GM12873 (cell line): Measurements from ENCODE around the gene MED7.

Source experiments
- TF ChIP-seq, protein P1 (sequence below): IDR thresholded peaks from 2 replicates; pipeline ENCODE4 v1.5.1; 2012; ENCODE audit warnings: low read depth, mild to moderate bottlenecking, moderate library complexity, low read length, control low read depth; ENCODE audit not compliant: insufficient read depth; ENCODE audit errors: missing control alignments

MED7 gene

DNA sequence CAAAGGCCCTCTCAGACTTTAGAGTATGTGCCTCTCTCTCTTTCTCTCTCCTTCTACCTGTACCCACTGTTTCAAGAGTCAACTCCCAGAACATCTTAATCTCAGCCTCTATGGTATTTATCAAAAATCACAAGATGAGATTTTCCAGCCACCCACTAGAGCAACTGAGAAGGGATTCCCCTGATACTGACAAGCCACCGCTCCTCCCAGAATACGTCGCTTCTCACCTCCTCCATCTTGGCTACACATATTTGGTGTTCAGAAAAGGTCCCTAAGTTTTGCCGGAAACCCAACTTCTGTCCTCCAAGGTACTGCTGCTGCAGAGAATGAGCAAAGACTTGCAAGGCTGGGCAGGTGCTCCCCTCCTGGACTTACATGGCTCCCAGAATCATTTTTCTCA, 17.3 kb upstream of the MED7 start:
- TF ChIP-seq, protein P1, sequence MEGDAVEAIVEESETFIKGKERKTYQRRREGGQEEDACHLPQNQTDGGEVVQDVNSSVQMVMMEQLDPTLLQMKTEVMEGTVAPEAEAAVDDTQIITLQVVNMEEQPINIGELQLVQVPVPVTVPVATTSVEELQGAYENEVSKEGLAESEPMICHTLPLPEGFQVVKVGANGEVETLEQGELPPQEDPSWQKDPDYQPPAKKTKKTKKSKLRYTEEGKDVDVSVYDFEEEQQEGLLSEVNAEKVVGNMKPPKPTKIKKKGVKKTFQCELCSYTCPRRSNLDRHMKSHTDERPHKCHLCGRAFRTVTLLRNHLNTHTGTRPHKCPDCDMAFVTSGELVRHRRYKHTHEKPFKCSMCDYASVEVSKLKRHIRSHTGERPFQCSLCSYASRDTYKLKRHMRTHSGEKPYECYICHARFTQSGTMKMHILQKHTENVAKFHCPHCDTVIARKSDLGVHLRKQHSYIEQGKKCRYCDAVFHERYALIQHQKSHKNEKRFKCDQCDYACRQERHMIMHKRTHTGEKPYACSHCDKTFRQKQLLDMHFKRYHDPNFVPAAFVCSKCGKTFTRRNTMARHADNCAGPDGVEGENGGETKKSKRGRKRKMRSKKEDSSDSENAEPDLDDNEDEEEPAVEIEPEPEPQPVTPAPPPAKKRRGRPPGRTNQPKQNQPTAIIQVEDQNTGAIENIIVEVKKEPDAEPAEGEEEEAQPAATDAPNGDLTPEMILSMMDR = no peak

DNA sequence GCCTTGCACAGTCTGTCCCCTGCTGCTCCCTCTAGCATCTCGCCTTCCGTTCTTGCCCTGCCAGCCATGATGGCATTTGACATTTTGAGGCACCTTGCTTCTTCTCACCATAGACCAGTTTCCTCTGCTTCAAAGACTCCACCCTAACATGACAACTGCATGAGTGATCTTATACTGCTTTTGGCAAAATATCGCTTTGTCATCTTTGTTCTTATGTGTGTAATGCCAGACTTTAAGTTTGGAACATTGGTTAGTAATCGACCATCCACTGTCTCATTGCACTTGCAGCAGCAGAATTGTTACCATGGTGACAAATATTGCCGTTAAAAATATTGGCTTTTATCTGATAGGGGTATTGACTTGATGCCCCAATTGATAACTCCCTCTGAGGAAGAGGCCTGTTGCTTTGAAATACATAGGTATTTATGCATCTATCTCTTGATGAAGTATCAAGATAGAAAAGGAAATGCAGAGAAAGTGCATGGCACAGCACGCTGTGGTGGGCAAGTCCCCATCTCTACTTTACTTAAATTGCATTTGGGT, 16.6 kb upstream of the MED7 start:
- TF ChIP-seq, protein P1 = no peak

DNA sequence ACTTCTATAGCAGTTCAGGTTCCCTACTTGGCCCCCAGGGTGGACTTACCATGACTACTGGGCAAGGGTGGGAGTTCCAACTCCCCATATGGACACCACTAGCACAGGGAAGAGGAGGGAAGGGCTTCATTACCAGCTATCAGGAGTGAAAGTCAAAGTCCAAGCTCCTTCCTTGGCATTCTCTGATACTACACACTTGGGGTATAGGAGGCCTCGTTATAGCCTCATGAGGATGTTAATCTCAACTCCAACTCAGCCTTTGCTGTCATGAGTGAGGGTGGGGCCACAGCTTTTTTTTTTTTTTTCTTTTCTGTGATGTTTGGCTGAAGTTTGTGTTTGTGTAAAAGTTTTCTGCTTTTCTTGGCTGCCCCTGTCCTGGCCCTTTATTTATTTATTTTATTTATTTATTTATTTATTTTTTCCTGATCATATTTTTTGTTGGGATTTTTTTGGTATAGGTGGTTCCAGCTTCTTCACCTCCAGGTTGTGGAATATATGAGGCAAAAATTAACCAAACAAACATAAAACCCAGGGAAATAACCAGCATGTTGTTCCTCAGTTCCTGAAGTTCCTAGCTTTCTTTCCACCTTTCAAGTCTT, 14.7 kb upstream of the MED7 start:
- TF ChIP-seq, protein P1 = no peak

DNA sequence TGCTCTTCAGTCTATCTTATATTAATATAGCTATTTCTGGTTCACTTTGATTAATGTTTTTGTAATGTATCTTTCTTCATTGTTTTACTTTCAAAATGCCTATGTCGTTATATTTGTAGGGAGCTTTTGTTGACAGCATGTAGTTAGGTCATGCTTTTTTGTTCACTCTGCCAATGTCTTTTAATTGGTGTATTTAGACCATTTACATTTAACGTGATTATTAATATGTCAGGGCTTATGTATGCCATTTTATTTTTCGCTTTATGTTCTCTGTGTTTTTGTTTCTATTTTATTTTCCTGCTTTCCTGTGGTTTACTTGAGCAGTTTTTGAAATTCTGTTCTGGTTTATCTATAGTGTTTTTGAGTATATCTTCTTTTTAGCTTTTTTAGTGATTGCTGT, 12.6 kb upstream of the MED7 start:
- TF ChIP-seq, protein P1 = no peak

DNA sequence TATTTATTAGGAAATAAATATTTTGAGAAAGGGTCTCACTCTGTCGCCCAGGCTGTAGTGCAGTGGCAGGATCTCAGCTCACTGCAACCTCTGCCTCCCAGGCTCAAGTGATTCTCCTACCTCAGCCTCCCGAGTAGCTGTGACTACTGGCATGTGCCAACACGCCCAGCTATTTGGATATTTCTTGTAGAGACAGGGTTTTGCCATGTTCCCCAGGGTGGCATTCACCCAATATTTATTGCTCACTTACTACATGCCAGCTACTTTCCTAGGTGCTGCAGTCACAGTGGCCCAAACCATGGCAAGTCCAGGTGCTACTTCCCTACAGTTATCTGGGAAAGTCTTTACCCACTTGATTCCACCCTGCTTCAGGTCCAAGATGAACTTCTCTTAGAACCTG, 8.3 kb upstream of the MED7 start:
- TF ChIP-seq, protein P1 = no peak

DNA sequence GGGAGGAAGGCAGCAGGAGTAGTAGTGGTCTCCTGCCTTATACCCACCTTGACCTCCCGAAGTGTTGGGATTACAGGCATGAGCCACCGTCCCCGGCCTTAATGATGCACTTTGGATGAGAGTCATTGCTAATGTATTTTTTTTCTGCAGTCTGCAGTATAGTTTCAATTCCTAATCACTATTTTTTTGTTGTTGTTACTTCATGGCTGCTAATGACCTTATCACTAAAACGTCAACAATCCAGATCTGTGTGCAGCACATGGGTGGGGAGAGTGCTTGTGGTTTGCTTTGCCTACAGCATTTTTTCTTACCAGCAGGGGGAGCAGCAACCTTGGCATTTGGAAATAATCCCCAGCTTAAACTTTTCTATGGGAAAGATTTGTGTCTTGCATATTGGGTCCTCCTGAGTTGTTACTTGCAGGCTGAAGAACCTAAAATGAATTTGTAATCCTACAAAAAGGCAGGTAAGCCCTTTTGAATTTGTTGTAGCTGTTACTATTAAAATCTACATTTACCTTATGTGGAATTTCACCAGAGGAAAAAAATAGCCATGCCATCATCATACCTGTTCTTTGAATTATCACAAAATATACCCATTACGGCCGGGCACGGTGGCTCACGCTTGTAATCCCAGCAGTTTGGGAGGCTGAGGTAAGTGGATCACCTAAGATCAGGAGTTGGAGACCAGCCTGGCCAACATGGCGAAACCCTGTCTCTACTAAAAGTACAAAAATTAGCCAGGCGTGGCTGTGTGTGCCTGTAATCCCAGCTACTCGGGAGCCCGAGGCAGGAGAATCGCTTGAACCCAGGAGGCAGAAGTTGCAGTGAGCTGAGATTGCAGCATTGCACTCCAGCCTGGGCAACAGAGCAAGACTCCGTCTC, 6.3 kb upstream of the MED7 start:
- TF ChIP-seq, protein P1 = peak; percentile 85
